NCI-H345 treated with DMSO at 0.1 percent for 48 hours (cell line): ENCODE measurements around the gene SNRPA.

Source experiments
- DNase-seq: peaks from one replicate; lab custom pipeline; 2025; ENCODE audit not compliant: unreplicated experiment; lab: John Stamatoyannopoulos, UW

SNRPA gene

DNA sequence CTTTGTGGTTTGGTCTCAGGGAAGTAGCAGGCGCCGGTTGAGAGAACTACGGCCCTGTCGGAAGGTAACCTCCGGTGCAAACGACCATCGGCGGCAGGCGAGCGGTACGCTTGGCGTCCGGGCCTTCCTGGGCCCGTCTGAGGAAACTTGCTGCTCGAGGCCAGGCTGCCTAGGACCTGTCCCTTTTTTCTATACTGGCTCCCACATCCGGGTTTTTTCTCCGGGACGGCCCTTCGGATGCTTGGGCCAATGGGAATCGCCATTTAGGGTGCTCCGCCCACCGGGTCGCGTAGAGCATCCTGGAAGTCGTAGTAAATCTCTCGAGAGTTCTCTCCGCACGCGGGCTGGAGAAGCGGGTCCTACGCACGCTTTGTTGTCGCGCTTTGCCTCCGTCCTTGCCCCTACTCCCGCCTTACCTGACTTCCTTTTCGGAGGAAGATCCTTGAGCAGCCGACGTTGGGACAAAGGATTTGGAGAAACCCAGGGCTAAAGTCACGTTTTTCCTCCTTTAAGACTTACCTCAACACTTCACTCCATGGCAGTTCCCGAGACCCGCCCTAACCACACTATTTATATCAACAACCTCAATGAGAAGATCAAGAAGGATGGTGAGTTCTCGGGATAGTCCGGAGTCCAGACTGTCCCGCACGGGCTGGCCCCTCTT, at the start of gene SNRPA:
Gene SNRPA, plus strand, starts transcription at position 330 of the 664 bp plus-strand sequence. Its CDS starts 206 bp downstream, at position 536.
- DNase-seq = peak; percentile 100

DNA sequence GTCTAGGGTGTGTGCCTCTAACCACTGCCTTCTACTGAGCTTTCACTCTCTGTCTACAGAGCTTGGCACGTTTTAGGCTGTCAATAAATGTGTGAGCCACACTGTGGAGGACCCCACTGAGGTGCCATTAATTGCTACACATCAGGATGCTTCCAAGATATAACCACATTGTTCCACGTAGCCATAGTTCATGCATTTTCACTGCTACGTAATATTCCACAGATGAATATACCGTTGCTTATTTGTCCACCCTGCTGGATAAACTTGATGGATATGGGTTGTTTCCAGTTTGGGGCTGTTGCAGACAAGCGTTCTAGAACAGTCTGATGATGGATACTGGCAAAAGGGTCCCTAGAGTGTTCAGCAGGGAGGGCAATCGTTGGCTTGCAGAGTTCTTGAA, 49.2 kb upstream of the SNRPA start:
- DNase-seq = no peak

DNA sequence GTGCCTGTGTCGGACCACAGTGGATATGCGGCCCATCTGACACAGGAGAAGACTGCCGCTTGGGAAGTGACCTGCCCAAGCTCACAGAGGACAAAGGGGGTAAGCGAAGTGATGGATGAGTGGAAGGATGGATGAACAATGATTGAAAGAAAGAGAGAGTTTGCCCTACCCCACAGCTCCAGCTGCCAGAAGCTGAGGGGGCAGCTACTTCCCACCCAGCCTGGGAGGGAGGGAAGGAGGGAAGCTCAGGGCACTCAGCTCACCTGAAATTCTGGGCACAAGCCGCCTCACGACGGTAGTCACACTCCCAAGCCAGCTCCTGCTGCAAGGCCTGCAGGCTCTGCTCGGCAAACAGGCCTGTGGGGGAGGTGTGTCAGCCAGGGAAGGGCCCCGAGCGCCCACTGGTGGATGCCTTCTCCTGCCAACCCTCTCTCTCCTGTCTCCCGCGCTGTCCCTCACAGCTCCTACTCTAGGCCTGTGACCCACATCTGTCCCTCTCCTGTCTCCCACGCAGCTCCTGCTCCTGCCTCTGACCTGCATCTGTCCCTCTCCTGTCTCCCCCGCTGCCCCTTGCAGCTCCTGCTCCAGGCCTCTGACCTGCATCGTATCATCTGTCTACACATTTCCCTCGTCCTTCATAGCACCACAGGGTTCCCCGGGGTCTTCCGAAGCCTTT, 48.5 kb upstream of the SNRPA start:
- DNase-seq = no peak

DNA sequence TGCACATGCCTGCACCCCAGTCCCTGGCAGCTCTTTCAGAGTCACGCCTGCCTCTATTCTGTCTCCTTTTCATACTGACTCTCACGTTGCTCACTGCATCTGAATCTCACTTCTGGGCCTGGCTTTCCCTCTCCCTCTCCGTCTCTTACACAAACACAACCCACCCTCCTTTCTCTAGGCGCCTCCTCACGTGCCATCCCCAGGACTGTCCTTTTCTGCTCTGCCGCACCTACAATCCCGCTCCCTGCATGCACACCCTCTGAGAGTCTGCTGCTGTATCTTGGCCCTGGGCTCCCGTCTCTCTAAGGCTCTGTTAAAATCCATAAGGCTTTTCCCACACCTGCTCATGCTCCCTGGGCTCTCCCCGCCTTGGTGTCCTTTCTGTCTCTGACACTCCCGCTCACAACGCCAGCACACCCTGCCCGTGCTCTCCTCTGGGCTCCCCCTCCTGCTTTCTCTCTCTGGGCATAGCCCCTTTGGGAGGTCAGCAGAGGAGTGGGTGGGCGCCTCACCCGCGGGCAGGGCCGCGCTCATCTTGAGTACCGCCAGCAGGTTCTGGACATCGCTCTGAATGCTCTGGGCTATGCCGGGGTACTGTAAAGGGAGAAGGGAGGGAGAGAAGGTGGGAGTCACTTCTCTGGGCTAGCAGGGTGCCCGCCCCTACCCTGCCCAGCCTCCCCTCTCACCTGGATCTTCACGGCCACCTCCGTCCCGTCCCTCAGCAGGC, 47.8 kb upstream of the SNRPA start:
- DNase-seq = no peak

DNA sequence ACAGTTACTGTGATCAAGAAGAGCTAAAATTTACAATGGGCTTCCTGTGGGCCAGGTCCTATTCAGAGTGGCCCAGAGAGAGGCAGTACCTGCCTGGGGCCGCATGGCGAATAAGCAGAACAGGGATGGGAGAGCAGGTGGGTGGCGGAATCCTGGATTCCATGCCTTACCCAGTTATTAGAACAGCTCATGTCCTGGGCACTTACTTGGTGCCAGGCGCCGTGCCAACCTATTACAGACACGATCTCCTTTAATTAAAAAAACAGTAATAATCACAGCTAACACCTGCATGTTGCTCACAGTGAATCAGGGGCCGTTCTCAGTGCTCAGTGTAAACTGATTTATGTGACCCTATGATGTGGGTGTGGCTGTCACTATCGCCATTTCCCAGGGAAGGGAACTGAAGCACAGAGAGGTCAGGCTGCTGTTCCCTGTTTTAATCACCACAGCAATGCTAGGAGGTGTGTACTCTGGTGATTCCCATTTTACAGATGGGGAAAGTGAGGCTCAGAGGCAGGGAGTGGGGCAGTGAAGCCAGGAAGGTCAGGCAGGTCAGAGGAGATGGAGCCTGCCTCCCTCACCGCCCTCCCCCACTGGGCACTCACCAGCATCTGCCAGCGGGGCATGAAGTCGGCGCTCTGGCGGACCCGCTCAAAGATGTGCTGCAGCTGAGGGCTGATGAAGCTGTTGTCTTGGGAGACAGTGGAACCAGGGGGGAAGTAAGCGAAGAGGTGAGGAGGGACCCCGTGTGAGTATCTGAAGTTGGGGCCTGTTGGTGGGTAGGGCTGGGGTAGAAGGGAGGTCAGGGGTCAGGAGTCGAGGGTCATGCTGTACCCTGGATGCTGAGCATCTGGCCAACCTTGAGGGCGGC, 46.3 kb upstream of the SNRPA start:
- no peak for DNase-seq

DNA sequence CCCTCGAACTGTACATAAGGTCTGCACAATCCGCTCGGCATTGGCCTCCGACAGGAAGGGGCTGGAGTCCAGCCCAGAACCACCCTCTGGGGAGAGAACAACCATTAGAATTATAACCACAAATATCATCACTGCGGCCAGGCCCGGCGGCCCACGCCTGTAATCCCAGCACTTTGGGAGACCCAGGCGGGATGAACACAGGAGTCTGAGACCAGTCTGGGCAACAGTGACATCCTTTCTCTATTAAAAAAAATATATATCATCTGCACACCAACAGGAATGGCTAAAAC, 45.7 kb upstream of the SNRPA start:
- DNase-seq = no peak

DNA sequence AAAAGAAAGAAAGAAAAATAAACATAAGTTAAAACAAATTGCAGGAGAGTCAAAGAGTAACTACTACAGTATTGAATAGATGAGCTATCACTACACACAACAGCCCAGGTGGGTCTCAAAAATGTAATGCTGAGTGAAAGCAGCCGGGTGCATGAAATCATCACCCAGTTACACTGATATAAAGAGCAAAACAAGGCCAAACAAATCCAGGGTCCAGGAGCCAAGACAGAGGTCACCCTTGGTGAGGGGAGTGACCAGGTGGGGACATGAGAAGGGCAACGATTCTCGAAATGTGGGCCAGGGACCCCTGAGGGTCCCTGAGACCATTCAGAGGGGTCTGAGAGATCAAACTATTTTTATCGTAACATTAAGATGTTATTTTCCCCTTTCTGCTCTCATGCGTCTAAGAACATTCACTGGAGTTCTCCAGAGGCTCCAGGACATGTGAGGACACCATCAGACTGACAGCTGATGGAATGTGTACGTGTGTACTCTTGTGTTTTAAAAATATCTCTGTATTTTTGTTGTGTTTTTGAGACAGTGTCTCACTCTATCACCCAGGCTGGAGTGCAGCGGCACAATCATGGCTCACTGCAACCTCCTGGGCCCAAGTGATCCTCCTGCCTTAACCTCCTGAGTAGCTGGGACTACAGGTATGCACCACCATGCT, 44.9 kb upstream of the SNRPA start:
- DNase-seq = no peak

DNA sequence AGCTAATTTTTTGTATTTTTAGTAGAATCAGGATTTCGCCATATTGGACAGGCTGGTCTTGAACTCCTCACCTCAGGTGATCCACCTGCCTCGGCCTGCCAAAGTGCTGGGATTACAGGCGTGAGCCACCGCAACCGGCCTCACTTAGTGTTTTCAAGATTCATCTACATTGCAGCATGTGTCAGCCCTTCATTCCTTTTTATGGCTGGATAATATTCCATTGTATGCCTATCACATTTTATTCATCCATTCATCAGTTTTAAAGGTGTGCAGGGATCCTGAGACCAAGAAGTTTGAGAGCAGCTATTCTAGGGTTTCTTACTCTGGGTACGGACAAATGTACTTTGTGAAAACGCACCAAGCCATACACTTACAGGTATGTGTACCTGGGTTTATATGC, 43.4 kb upstream of the SNRPA start:
- DNase-seq = no peak

DNA sequence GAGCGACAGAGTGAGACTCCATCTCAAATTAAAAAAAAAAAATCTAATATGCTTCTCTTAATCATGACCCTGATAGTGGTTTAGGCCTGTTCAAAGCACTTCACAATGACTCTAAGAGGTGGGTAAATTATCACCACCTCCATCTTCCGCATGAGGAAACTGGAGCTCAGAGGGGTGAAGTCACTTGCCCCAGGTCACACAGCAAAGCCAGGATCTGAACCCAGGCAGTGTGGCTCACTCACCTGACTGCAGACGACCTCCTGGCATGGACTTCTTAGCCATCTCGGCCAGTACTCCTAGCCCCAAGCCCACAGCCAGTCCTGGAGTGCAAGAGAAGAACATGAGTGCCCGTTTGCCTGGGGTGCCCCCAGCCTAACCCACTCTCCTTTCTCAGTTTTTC, 41.2 kb upstream of the SNRPA start:
- DNase-seq = no peak

DNA sequence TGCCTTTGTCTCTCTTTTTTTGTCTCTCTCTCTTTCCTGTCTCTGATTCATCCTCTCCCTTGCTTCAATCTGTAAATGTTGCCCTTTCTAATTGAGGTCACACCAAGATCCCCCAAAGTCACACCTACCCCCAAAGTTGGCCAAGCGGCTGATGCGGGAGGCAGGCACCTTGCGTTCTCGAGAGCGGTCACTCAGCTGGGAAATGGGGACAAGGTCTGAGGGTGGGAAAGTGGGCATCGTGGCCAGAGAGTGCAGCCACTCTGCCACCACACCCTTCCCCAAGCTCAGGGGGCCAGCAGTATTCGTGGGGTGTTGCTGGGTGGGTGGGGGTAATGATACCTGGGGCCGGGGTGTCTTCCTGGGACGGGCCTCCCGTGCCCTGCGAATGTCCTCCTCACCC, 37.1 kb upstream of the SNRPA start:
- no peak for DNase-seq

DNA sequence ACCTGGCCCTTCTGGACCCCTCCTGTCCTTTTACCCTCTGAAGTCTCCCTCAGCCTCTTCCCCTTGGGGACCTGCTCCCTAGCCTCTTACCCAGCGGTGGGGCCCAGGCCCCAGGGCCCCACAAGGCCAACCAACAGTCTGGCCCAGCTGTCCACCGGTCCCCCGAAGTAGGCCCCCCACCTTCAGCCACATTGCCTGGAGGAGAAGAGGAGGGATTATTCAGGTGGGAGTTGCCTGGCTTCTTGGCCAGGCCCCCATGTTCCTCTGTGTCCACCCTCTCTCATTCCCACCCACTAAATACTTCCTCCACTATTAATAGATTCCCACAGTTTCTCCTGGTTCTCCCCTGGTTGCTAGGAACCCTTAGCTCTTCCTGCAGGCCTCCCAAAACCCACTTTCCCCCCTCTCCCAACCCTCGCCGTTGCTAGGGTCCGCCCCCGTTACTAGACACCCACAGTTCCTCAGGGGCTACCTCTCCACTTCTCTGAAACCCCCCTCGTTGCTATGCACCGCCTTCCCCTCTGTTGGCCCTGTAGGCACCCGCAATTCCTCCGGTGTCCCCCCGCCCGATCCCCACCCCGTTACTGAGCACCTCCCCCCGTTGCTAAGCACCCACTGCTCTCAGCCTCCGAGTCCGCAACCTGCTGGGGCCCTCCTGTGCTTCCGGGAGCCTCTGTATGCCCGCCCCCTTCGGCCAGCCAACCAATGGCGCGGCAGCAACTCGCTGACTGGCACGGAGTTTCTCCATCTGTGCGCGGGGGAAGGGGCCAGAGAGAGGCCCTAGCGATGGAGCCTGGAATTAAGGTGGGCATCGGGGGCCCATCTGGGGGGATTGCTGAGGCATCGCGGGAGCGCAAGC, 36.3 kb upstream of the SNRPA start:
- peak; percentile 99 for DNase-seq

DNA sequence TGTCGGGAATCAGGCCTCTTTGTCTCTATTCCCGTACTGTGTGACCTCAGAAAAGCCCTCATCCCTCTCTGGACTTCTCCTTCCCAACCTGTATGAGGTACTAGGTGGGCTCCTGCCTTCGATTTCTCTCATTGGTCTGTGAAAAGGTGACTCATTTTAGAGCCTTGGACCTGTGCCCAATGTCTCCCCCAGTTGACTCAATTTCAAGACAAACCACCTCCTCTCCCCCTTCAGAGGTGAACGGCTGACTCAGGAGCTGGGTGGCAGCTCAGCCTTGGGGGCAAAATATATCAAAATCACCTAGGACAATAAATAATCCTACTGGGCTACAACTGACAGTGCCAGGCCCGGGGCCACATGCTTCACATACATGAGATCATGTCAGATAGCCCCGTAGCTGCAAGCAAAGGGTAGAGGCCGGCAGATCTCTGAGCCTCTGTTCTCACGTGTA, 34.9 kb upstream of the SNRPA start:
- peak; percentile 73 for DNase-seq

DNA sequence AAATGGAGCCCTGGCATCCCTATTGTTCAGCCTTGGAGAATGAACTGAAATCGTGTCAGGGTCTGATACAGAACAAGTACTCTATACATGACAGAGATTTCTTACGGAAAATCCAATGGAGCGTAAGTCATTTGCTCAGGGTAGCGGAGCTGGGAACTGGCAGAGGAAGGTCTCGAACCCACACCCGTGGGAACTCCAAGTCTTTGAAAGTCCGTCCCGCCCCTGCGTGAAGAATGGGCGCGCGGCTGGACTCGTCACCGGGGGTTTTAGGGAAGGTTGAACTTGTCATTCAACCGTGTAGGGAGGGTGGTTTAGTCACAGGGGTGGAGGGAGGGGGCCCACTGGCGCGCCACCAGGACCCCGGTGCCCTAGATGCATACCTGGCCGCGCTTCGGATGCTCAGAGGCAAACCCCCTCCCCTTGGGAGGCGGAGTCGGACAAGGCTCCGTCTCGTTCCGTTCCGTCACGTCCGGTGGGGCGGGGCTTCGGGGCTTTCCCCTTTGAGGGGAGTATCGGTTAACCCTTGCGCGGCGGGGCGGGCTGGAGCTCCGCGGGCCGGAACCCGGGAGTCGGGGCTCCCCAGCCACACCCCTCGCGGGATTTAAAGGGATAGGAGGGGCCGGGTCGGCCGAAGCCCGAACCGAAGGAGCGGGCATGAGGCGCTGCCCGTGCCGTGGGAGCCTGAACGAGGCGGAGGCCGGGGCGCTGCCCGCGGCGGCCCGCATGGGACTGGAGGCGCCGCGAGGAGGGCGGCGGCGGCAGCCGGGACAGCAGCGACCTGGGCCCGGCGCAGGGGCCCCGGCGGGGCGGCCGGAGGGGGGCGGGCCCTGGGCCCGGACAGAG, 34.3 kb upstream of the SNRPA start, which contains the start of the genes COQ8B and ITPKC:
Gene COQ8B, minus strand, starts transcription at position 405 of the 843 bp plus-strand sequence. CDS start 2,254 bp downstream, outside the sequence.
Gene ITPKC, plus strand, starts transcription at position 631 of the 843 bp plus-strand sequence. Its CDS starts 24 bp downstream, at position 655.
- DNase-seq = peak; percentile 99

DNA sequence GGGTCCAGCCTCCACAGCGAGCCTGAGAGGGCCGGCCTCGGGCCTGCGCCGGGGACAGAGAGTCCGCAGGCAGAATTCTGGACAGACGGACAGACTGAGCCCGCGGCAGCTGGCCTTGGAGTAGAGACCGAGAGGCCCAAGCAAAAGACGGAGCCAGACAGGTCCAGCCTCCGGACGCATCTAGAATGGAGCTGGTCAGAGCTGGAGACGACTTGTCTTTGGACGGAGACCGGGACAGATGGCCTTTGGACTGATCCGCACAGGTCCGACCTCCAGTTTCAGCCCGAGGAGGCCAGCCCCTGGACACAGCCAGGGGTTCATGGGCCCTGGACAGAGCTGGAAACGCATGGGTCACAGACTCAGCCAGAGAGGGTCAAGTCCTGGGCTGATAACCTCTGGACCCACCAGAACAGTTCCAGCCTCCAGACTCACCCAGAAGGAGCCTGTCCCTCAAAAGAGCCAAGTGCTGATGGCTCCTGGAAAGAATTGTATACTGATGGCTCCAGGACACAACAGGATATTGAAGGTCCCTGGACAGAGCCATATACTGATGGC, 33.6 kb upstream of the SNRPA start:
- DNase-seq = peak; percentile 16

DNA sequence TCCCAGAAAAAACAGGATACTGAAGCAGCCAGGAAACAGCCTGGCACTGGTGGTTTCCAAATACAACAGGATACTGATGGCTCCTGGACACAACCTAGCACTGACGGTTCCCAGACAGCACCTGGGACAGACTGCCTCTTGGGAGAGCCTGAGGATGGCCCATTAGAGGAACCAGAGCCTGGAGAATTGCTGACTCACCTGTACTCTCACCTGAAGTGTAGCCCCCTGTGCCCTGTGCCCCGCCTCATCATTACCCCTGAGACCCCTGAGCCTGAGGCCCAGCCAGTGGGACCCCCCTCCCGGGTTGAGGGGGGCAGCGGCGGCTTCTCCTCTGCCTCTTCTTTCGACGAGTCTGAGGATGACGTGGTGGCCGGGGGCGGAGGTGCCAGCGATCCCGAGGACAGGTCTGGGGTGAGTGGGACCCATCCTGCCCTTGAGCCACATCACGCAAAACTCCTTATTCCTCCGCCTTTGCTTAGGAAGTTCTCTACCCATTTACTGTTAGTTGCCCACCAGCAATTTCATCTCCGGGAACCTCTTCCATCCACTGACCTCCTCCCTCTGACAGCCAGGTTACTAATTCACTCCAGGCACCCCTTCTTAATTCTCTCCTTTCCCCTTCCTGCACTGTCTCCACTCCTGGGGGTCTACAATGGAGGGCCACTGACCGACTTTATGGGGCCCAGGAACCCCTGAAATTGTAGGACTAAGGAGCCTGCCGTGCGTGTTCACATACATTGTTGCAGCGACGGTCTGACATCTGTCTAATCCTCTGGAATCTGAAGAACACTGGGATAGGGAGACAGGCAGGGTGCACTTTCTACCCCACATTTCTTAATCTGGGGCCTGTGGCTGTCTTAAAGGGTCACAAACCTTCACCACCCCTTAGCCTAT, 32.9 kb upstream of the SNRPA start:
- DNase-seq = peak; percentile 11

DNA sequence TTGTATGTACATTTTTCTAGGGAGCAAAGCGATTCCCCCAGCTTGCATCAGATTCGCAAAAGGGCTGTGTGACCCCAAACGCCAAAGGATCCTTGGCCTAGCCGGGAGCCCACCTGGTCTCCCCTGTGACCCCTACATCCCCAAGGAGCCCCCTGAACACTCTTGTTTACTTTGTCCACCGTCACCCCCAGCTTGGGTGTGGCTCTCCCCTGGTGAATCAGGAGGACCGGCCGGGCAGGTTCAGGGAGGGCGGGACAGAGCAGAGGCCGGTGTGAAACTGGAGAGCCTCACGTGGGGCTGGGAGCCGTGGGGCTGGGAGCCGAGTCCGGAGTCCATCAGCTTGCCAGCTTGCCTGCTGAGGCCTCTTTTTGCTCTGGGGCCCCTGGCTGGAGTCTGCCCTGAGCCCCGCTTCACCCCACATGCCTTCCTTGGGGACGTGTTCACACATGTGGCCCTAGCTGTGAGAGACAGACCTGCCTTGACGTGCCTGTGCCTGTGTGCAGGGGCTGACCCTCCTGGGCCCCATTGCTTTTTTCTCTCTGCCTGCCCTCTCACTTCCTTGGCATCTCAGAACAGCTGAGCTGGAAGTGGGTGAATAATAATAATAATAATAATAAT, 32.1 kb upstream of the SNRPA start:
- DNase-seq = no peak

DNA sequence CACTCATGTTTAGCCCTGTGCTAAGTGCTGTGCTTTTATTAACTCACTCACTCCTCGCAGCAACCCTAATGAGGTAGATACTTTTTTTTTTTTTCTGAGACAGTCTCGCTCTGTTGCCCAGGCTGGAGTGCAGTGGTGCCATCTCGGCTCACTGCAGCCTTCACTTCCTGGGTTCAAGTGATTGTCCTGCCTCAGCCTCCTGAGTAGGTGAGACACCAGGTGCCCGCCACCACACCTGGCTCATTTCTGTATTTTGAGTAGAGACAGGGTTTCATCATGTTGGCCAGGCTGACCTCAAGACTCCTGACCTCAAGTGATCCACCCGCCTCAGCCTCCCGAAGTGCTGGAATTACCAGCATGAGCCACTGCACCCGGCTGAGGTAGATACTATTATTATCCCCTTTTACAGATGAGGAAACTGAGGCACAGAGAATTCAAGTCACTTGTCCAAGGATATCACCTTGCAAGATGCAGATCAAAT, 31.5 kb upstream of the SNRPA start:
- no peak for DNase-seq
